Subcutaneous abdominal adipose tissue (tissue), 5 donors: ENCODE results near the gene SLC38A2.

Experiments
- H3K27ac ChIP-seq: one replicate; pipeline ENCODE4 v1.7.0; 2013; ENCODE audit warnings: low read depth, mild to moderate bottlenecking, inconsistent platforms, low read length, moderate library complexity
- H3K27me3 ChIP-seq, 5 donors: one replicate each; pipeline ENCODE4 v1.7.0; 2013; ENCODE audit warnings: low read length in 5 of 5, inconsistent platforms in 1 of 5; ENCODE audit not compliant: control insufficient read depth in 5 of 5, insufficient read depth in 4 of 5
- H3K36me3 ChIP-seq, 5 donors: one replicate each; pipeline ENCODE4 v1.7.0; 2013; ENCODE audit warnings: low read length in 5 of 5; ENCODE audit not compliant: control insufficient read depth in 5 of 5, insufficient read depth in 5 of 5
- H3K4me1 ChIP-seq, 5 donors: one replicate each; pipeline ENCODE4 v1.7.0; 2013; ENCODE audit warnings: low read length in 5 of 5, mild to moderate bottlenecking in 3 of 5, moderate library complexity in 1 of 5; ENCODE audit not compliant: control insufficient read depth in 5 of 5, insufficient read depth in 5 of 5
- H3K4me3 ChIP-seq, 5 donors: one replicate each; pipeline ENCODE4 v1.7.0; 2013; ENCODE audit warnings: low read length in 5 of 5, low read depth in 1 of 5
- H3K9ac ChIP-seq, 5 donors: one replicate each; pipeline ENCODE4 v1.7.0; 2013; ENCODE audit warnings: low read length in 5 of 5, mild to moderate bottlenecking in 4 of 5, moderate library complexity in 3 of 5
- H3K9me3 ChIP-seq, 5 donors: one replicate each; pipeline ENCODE4 v1.7.0; 2013; ENCODE audit warnings: low read length in 5 of 5; ENCODE audit not compliant: control insufficient read depth in 5 of 5
- donor health status: healthy.
- donor health status: healthy.
- donor health status: healthy.
- donor health status: healthy.
- donor health status: healthy.

The SLC38A2 gene

GRCh38 chr12:46385438-46385837 is 12.9 kb upstream of the SLC38A2 start:
- Histone ChIP-seq H3K36me3 (no peaks in the 10 kb centered on the region), H3K4me3 (no peak overlapping the region), H3K9ac (no peak overlapping the region), H3K4me1 (peaks cover 4 to 59% (median 52%) of the 10 kb centered on the region in 5 donors), H3K9me3 (no peaks in the 10 kb centered on the region), H3K27me3 (no peaks in the 10 kb centered on the region), H3K27ac (peak overlapping the region; percentile 100)

- Histone ChIP-seq H3K27ac (peak overlapping the region; percentile 100), H3K4me1 (peaks cover 4 to 59% (median 52%) of the 10 kb centered on the region in 5 donors), H3K27me3 (no peaks in the 10 kb centered on the region), H3K9me3 (no peaks in the 10 kb centered on the region), H3K4me3 (peak overlapping the region; percentile 59 to 87 (median 83)), H3K36me3 (no peaks in the 10 kb centered on the region), H3K9ac (peak overlapping the region; percentile 88 to 96 (median 89))
Observed at GRCh38 chr12:46384451-46385309, 12.1 kb upstream of the SLC38A2 start.

- Histone ChIP-seq H3K27ac (peak overlapping the region; percentile 100), H3K27me3 (no peaks in the 10 kb centered on the region), H3K9me3 (no peaks in the 10 kb centered on the region), H3K4me3 (peak overlapping the region; percentile 59 to 87 (median 83)), H3K4me1 (peaks cover 2 to 53% (median 48%) of the 10 kb centered on the region in 5 donors), H3K36me3 (no peaks in the 10 kb centered on the region), H3K9ac (peak overlapping the region; percentile 88 to 96 (median 89))
Observed at GRCh38 chr12:46383654-46384450, 11.3 kb upstream of the SLC38A2 start.

- Histone ChIP-seq H3K4me1 (peaks cover 2 to 48% (median 45%) of the 10 kb centered on the region in 5 donors), H3K4me3 (peak overlapping the region; percentile 59 to 83 (median 82)), H3K9me3 (no peaks in the 10 kb centered on the region), H3K27ac (peak overlapping the region; percentile 100), H3K9ac (peak overlapping the region; percentile 85 to 96 (median 92)), H3K36me3 (no peaks in the 10 kb centered on the region), H3K27me3 (no peaks in the 10 kb centered on the region)
Observed at GRCh38 chr12:46382964-46383653, 10.5 kb upstream of the SLC38A2 start.

- peak overlapping the region; percentile 85 to 96 (median 90) for H3K9ac ChIP-seq
- H3K9me3 ChIP-seq, result no peaks in the 10 kb centered on the region
- H3K36me3 ChIP-seq, result no peaks in the 10 kb centered on the region
- peak overlapping the region; percentile 59 to 83 (median 81) for H3K4me3 ChIP-seq
- peaks cover 2 to 44% (median 42%) of the 10 kb centered on the region in 5 donors for H3K4me1 ChIP-seq
- H3K27ac ChIP-seq, result peak overlapping the region; percentile 100
- no peaks in the 10 kb centered on the region for H3K27me3 ChIP-seq
Observed at GRCh38 chr12:46382408-46382963, 9.9 kb upstream of the SLC38A2 start.

- H3K9me3 ChIP-seq, result no peaks in the 10 kb centered on the region
- peaks cover 2 to 28% (median 26%) of the 10 kb centered on the region in 5 donors for H3K4me1 ChIP-seq
- H3K36me3 ChIP-seq, result no peaks in the 10 kb centered on the region
- no peak overlapping the region for H3K27ac ChIP-seq
- no peak overlapping the region for H3K9ac ChIP-seq
- no peak overlapping the region for H3K4me3 ChIP-seq
- no peaks in the 10 kb centered on the region for H3K27me3 ChIP-seq
Observed at GRCh38 chr12:46380881-46381280, 8.3 kb upstream of the SLC38A2 start.

GRCh38 chr12:46380022-46380796 is 7.6 kb upstream of the SLC38A2 start:
- Histone ChIP-seq H3K27me3 (no peaks in the 10 kb centered on the region), H3K9ac (no peak overlapping the region), H3K4me3 (no peak overlapping the region), H3K27ac (no peak overlapping the region), H3K9me3 (no peaks in the 10 kb centered on the region), H3K36me3 (no peaks in the 10 kb centered on the region), H3K4me1 (peaks cover 2 to 21% (median 19%) of the 10 kb centered on the region in 5 donors)

- H3K27ac ChIP-seq, result no peak overlapping the region
- H3K9ac ChIP-seq, result no peak overlapping the region
- H3K27me3 ChIP-seq, result no peaks in the 10 kb centered on the region
- no peak overlapping the region for H3K4me3 ChIP-seq
- no peaks in the 10 kb centered on the region for H3K36me3 ChIP-seq
- peaks cover 2 to 13% (median 11%) of the 10 kb centered on the region in 5 donors for H3K4me1 ChIP-seq
- H3K9me3 ChIP-seq, result no peaks in the 10 kb centered on the region
Observed at GRCh38 chr12:46379352-46379751, 6.8 kb upstream of the SLC38A2 start.

GRCh38 chr12:46378530-46378929 is 6.0 kb upstream of the SLC38A2 start:
- Histone ChIP-seq H3K27ac (no peak overlapping the region), H3K36me3 (no peaks in the 10 kb centered on the region), H3K4me1 (peaks cover 0 to 17% (median 14%) of the 10 kb centered on the region in 5 donors), H3K9me3 (no peaks in the 10 kb centered on the region), H3K9ac (no peak overlapping the region), H3K27me3 (no peaks in the 10 kb centered on the region), H3K4me3 (no peak overlapping the region)
